ENCODE measurements around the gene ZDHHC11B.
A peak's percentile ranks its signal among the peaks of the same experiment; 100 is the strongest.
"Not testable (repeated sequence)": the region's sequence is repeated elsewhere in the genome, so short reads cannot be mapped to it uniquely, and the experiment has no call there.

Gene ZDHHC11B

DNA sequence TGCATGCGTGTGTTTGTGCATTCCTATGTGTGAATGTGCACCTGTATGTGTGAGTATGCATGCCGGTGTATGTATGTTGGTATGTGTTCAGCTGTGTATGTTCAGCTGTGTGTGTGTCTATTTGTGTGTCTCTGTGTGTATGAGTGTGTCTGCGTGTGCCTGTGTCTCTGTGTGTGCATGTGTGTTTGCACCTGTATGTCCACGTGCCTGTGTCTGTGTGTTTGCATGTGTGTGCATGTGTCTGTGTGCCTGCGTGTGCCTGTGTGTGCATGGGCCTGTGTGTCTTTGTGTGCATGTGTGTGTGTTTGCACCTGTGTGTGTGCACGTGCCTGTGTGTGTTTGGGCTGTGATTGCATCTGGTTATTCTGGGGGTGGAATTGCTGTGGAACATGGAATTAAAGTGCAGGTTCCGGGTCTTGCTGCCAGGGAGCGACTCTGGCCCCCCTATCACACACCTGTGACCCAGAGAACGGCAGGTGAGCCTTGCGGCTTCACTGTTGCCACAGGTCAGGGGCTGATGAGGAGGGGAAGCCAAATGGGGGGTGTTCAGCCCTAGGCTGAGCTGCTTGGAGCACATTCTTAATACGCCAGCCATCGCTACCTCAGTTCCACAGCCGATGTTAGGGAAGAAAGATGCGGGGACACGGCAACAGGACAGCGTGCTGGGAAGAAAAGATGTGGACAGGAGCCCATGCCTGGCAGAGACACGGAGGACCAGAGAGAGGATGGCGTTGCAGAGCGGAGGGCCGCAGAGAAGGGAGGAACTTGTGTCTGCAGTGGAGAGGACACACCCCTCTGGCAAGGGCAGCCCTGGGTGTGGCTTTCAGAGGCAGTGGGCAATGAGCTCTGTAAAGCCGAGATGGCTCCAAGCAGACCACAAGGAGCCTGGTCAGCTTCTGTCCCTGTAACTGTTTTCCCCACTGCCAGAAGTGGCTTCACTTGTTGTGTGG lies 87.5 kb downstream of the ZDHHC11B start:
- not testable (repeated sequence) for H3K4me3 ChIP-seq (ENCODE audit: low read depth, low read length); H3K9me3 ChIP-seq (ENCODE audit: severe bottlenecking); H3K36me3 ChIP-seq; DNase-seq; H3K27ac ChIP-seq
- peaks cover 11% of the 10 kb centered on the region for H3K27me3 ChIP-seq (ENCODE audit: insufficient read depth, low read depth, severe bottlenecking)

DNA sequence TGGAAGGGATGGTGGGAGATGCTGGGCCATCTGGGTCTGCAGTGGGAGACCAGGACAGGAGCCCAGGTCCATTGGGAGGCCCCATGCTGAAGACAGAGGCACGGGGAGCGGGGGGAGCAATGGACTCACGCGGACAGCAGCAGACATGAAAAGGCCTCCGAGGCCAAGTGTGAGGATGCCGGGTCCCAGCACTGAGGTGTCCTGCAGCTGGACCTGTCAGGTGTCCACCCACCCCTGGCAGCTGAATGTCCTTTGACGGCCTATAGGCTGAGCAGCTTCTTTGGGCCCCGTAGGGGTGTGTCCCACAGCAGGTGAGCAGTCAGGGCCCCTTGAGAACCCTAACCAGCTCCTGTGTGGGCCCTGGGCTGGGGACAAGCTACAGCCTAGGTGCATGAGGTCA lies 88.3 kb downstream of the ZDHHC11B start:
- not testable (repeated sequence) for DNase-seq; H3K36me3 ChIP-seq; H3K9me3 ChIP-seq (ENCODE audit: severe bottlenecking); H3K27ac ChIP-seq; H3K27me3 ChIP-seq (ENCODE audit: insufficient read depth, low read depth, severe bottlenecking); H3K4me3 ChIP-seq (ENCODE audit: low read depth, low read length)

- H3K27ac ChIP-seq; H3K9me3 ChIP-seq (ENCODE audit: severe bottlenecking); H3K4me3 ChIP-seq (ENCODE audit: low read depth, low read length); H3K36me3 ChIP-seq; H3K27me3 ChIP-seq (ENCODE audit: insufficient read depth, low read depth, severe bottlenecking): not testable (repeated sequence)
- peak; percentile 73 for DNase-seq
These were observed 89.1 kb downstream of the ZDHHC11B start for GRCh38 chr5:695475-695874.

DNA sequence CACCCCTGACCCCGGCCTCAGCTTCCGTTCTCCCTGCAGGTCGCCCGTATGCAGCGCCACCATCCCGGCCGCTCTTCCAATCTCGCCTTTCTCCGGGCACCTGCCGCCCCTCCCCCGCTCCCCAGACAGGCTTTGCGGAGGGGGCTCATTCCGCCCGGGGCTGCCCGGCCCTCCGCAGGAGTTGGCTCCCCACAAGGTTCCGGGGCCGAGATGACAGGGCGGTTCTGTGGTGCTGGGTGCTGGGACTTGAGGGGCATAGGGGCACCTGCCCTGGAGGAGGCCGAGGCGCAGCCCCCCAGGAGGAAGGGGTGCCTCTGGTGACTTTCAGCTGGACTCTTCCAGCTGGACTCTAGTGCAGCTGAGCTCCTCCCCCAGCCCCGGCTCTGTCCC lies 90.5 kb downstream of the ZDHHC11B start:
- H3K36me3 ChIP-seq; H3K9me3 ChIP-seq (ENCODE audit: severe bottlenecking); DNase-seq; H3K27me3 ChIP-seq (ENCODE audit: insufficient read depth, low read depth, severe bottlenecking); H3K27ac ChIP-seq; H3K4me3 ChIP-seq (ENCODE audit: low read depth, low read length): not testable (repeated sequence)

- peak; percentile 62 for DNase-seq
- not testable (repeated sequence) for H3K27me3 ChIP-seq (ENCODE audit: insufficient read depth, low read depth, severe bottlenecking); H3K27ac ChIP-seq
These were observed 91.1 kb downstream of the ZDHHC11B start, which contains the start of gene TPPP for GRCh38 chr5:693271-694041. Gene TPPP, minus strand, starts transcription at chr5:693352. Its CDS starts 15,292 bp downstream, at chr5:678060.

DNA sequence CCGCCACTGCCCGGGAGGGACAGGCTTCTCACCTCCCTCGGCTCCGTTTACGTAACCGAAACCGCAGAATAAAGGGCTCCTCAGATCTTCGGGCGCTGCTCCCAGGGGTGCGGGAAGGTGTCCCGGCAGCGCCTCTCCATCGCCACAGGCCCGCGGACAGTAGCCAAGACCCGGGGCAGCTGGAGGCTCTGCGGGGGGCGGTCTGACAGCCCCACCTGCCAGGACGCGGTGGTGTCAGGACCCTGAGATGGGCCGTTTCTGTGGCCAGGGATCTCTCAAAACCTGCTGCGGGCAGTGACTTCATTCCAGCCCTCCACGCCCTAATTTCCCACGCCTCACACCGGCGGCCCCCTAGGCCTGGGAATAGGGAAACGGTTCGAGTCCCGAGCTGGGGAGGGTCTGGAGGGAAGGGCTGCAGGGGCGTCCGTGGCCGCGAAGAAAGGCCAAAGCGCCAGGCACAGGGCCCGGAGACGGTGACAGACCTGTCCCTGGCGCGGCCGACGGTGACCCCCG lies 91.9 kb downstream of the ZDHHC11B start:
- not testable (repeated sequence) for H3K9me3 ChIP-seq (ENCODE audit: severe bottlenecking); H3K27me3 ChIP-seq (ENCODE audit: insufficient read depth, low read depth, severe bottlenecking); H3K4me3 ChIP-seq (ENCODE audit: low read depth, low read length); H3K27ac ChIP-seq; H3K36me3 ChIP-seq; DNase-seq

More at GRCh38 chr5:693271-694041, 91.1 kb downstream of the ZDHHC11B start, which contains the start of gene TPPP:
- H3K36me3 ChIP-seq; H3K9me3 ChIP-seq (ENCODE audit: severe bottlenecking): not testable (repeated sequence)
- peak within 1 kb of the TSS; percentile 25; the same call in 1 of the 2 replicates for H3K4me3 ChIP-seq (ENCODE audit: low read depth, low read length)

GRCh38 chr5:691817-692528 lies 92.6 kb downstream of the ZDHHC11B start:
- Histone ChIP-seq H3K27ac (no peak overlapping the region), H3K9me3 (ENCODE audit: severe bottlenecking) (no peaks in the 10 kb centered on the region), H3K4me3 (ENCODE audit: low read depth, low read length) (no peak overlapping the region), H3K36me3 (no peaks in the 10 kb centered on the region), H3K27me3 (ENCODE audit: insufficient read depth, low read depth, severe bottlenecking) (peaks cover 2% of the 10 kb centered on the region)
- no peak for TF ChIP-seq CTCF (IDR thresholded peaks at IDR 0.05; ENCODE audit: low read depth, low read length)
- DNase-seq = no peak

DNA sequence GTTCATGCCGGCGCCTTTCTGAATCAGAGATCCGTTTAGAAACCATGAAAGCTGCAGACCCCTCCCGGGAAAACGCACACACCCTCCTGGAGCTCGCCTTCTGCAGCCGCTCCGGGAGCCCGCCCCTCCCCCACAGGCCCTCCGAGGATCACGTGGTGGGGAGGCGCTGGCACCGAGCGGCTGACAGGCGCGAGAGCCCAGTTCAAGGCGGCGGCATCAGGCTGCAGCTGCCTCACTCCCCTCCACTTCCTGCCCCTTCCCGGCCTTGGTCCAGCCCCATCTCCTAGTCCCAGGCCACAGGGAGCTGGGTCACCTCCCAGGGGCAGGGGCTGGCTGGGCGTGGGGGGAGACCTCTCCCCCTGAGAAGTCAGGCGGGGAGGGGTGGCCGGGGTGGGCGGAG lies 93.5 kb downstream of the ZDHHC11B start:
- not testable (repeated sequence) for DNase-seq; H3K36me3 ChIP-seq; H3K4me3 ChIP-seq (ENCODE audit: low read depth, low read length); H3K27ac ChIP-seq; H3K9me3 ChIP-seq (ENCODE audit: severe bottlenecking); H3K27me3 ChIP-seq (ENCODE audit: insufficient read depth, low read depth, severe bottlenecking)

GRCh38 chr5:690293-690692 lies 94.2 kb downstream of the ZDHHC11B start:
- not testable (repeated sequence) for DNase-seq

GRCh38 chr5:688348-689010 lies 96.0 kb downstream of the ZDHHC11B start:
- peaks cover 22% of the 10 kb centered on the region for H3K27me3 ChIP-seq (ENCODE audit: insufficient read depth, low read depth, severe bottlenecking)
- not testable (repeated sequence) for H3K9me3 ChIP-seq (ENCODE audit: severe bottlenecking); H3K36me3 ChIP-seq; DNase-seq; H3K27ac ChIP-seq; H3K4me3 ChIP-seq (ENCODE audit: low read depth, low read length)

More at GRCh38 chr5:690293-690692, 94.2 kb downstream of the ZDHHC11B start:
- not testable (repeated sequence) for H3K27me3 ChIP-seq (ENCODE audit: insufficient read depth, low read depth, severe bottlenecking); H3K36me3 ChIP-seq; H3K9me3 ChIP-seq (ENCODE audit: severe bottlenecking); H3K4me3 ChIP-seq (ENCODE audit: low read depth, low read length); H3K27ac ChIP-seq

DNA sequence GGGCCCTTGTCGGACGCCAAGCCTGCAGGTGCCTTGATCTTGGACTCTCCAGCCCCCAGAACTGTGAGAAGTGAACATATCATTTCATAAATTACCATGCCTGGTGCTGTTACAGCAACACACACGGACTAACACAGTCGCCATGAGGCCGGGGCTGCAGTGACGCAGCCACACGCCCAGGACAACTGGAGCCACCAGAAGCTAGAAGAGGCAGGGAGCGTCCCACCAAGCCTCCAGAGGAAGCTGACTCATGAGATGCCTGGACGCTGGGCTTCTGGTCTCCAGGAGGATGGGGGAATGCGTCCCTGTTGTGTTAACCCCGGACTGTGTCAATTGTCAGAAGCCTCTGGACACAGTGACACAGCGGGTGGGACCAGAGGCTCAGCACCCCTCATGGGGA lies 97.6 kb downstream of the ZDHHC11B start:
- H3K9me3 ChIP-seq (ENCODE audit: severe bottlenecking); H3K4me3 ChIP-seq (ENCODE audit: low read depth, low read length); DNase-seq; H3K27ac ChIP-seq; H3K36me3 ChIP-seq: not testable (repeated sequence)
- H3K27me3 ChIP-seq (ENCODE audit: insufficient read depth, low read depth, severe bottlenecking) = peaks cover 21% of the 10 kb centered on the region

DNA sequence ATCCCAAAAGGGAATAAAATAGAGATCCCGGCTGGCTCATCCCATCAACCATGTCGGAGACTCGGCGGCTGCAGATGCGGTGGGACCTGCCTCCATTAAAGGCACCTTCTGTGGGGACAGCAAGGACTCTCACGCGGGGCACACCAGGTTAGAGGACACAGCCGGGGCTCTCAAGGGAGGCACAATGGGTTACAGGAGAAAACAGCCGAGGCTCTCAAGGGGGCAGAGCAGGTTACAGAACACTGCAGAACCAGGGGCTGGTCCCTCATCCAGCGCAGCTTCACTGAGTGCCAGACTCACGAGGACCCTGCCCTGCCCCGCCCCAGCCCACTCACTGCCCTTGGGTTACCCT lies 98.4 kb downstream of the ZDHHC11B start:
- not testable (repeated sequence) for H3K9me3 ChIP-seq (ENCODE audit: severe bottlenecking); H3K27ac ChIP-seq; H3K36me3 ChIP-seq; H3K4me3 ChIP-seq (ENCODE audit: low read depth, low read length); DNase-seq
- H3K27me3 ChIP-seq (ENCODE audit: insufficient read depth, low read depth, severe bottlenecking) = peaks cover 21% of the 10 kb centered on the region

Measured in WERI-Rb-1 (cell line).